Peyer's patch (tissue), 4 donors: ENCODE data around the gene RNU1-2.

Source experiments
- POLR2A ChIP-seq, 2 donors: fragments of 450-650 bp; IDR thresholded peaks; one replicate each; pipeline ENCODE4 v1.5.1; 2017; ENCODE audit warnings: antibody characterized with exemption in 2 of 2, mild to moderate bottlenecking in 2 of 2, moderate library complexity in 2 of 2
- TF ChIP-seq, protein P1 (sequence below), 6 experiments: fragments of 450-650 bp in 4 of 6; fragments of 200-600 bp in 2 of 6; sonication (generic) in 1 of 6; IDR thresholded peaks; one replicate each; pipeline ENCODE4 v1.5.1; 2017 to 2019; ENCODE audit warnings: antibody characterized with exemption in 6 of 6, mild to moderate bottlenecking in 3 of 6, moderate library complexity in 1 of 6

- TF ChIP-seq, protein P1, sequence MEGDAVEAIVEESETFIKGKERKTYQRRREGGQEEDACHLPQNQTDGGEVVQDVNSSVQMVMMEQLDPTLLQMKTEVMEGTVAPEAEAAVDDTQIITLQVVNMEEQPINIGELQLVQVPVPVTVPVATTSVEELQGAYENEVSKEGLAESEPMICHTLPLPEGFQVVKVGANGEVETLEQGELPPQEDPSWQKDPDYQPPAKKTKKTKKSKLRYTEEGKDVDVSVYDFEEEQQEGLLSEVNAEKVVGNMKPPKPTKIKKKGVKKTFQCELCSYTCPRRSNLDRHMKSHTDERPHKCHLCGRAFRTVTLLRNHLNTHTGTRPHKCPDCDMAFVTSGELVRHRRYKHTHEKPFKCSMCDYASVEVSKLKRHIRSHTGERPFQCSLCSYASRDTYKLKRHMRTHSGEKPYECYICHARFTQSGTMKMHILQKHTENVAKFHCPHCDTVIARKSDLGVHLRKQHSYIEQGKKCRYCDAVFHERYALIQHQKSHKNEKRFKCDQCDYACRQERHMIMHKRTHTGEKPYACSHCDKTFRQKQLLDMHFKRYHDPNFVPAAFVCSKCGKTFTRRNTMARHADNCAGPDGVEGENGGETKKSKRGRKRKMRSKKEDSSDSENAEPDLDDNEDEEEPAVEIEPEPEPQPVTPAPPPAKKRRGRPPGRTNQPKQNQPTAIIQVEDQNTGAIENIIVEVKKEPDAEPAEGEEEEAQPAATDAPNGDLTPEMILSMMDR (IDR thresholded peaks at IDR 0.05) = no peak
- no peak for TF ChIP-seq POLR2A (IDR thresholded peaks at IDR 0.05)
Measured at GRCh38 chr1:16918371-16918770, 22.6 kb downstream of the RNU1-2 start.
